IPS-NIHi11 (cell line): ENCODE results near the gene TMEM207.

Source experiments
- DNase-seq: peaks from one replicate; pipeline ENCODE4 v3.0.0; 2012; ENCODE audit warnings: mixed read lengths, low spot score

TMEM207 gene

DNA sequence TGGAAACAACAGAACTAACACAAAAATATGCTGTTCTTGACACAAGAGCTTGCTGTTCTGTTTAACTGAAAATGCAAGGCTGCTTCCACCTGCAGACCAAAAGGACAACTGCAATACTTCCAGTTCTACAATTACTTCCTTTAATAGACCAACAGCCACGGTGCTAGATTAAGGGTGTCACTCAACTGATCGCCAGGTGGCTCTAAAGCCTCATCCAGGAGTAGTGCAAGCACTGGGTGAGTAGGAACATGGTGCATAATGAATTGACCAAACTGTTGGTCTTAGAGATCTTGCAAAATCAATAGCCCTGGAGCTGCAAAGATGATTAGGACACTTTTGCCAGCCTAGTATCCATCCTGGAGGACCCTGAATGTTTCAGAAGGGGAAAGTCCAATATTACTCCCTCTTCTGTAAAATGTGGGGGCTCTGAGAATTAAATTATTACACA lies 65.4 kb downstream of the TMEM207 start:
- DNase-seq = peak; percentile 62

DNA sequence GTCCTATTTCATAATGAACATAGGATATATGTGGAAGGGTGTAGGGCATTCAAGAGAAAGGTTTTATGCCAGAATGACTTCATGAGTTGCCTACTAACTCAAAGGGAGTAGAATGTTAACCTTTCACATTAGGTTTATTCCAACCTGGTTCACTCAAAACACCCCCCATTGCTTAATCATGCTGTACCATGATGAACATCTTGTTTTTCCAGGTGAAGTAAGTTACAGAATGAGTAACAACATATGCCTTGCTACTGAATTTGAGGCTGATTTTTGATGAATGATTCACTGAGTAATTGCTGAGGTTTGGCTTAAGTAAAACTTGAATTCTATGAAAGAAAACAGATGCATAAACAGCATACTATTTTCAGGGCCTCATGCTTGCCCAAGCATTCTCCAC lies 67.6 kb downstream of the TMEM207 start:
- no peak for DNase-seq

- DNase-seq = no peak
Measured at GRCh38 chr3:190381441-190381840, 68.3 kb downstream of the TMEM207 start.

- no peak for DNase-seq
Measured at GRCh38 chr3:190380184-190380583, 69.5 kb downstream of the TMEM207 start.
